ENCODE measurements around the gene OR8D2. TPM values are rescaled to one million over a fixed set of nuclear protein-coding genes. Genes with fewer than 3 reads are reported as not detected.
"Not testable (repeated sequence)": the region's sequence is repeated elsewhere in the genome, so short reads cannot be mapped to it uniquely, and the experiment has no call there.

Gene OR8D2
- polyA plus RNA-seq, 1 donor from 2014 or later: not detected

- Mint-ChIP-seq H3K4me3 (no peak overlapping the region), H3K9me3 (peaks cover 0 to 4% (median 0%) of the 10 kb centered on the region in 3 donors), H3K27ac (no peak overlapping the region), H3K36me3 (no peaks in the 10 kb centered on the region), H3K27me3 (peaks cover 4% of the 10 kb centered on the region), H3K4me1 (no peaks in the 10 kb centered on the region)
Measured at GRCh38 chr11:124311269-124311668, 8.7 kb downstream of the OR8D2 start.

DNA sequence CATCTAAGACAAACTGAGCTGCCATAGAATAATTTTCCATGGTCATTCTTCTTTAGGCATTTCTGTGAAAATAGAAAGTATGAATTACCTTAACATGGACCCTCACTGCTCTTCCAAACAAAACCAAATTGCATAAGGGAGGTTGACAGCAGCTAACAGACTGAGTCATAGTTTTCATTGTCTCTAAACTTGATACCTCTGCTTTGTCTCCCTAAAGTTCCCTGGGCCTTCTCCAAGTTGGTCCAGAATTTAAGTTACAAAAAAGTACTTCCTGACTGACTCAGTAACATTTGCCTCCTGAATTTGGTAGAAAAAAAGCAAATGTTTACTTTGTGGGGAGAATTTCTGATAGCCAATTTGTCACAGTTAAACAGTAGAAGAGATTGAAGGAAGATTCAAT lies 9.3 kb downstream of the OR8D2 start:
- Mint-ChIP-seq H3K27me3 (peaks cover 4% of the 10 kb centered on the region), H3K9me3 (peaks cover 0 to 4% (median 0%) of the 10 kb centered on the region in 3 donors), H3K36me3 (no peaks in the 10 kb centered on the region), H3K4me3 (no peak overlapping the region), H3K4me1 (no peaks in the 10 kb centered on the region), H3K27ac (no peak overlapping the region)

DNA sequence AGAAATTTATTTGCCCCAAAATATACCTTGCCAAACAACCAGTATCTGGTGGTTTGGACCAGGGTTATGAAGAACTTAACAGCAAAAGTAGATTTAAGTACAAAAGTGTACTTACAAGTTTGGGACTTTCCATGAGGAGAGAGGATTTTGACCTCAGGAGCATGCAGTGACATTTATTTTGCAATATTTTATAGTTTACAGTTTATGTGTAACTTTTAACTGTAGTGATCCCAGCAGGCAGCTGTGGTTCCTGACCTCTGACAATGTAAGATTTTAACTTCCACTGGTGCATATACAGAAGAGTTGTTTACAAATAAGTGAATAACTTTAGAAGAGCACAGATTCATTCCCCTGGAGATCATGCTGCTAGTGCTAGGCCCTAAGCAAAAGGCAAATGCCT lies 12.9 kb downstream of the OR8D2 start:
- Mint-ChIP-seq H3K4me3 (no peak overlapping the region), H3K9me3 (peaks cover 0 to 4% (median 0%) of the 10 kb centered on the region in 3 donors), H3K27ac (no peak overlapping the region)

GRCh38 chr11:124302347-124303125 lies 17.5 kb downstream of the OR8D2 start:
- Mint-ChIP-seq H3K4me3 (no peak overlapping the region), H3K27ac (no peak overlapping the region), H3K36me3 (no peaks in the 10 kb centered on the region), H3K9me3 (peaks cover 0 to 5% (median 0%) of the 10 kb centered on the region in 3 donors), H3K27me3 (peaks cover 4% of the 10 kb centered on the region), H3K4me1 (no peaks in the 10 kb centered on the region)

More for the DNA sequence above, 12.9 kb downstream of the OR8D2 start:
- H3K36me3 Mint-ChIP-seq: no peaks in the 10 kb centered on the region
- peaks cover 4% of the 10 kb centered on the region for H3K27me3 Mint-ChIP-seq
- no peaks in the 10 kb centered on the region for H3K4me1 Mint-ChIP-seq

DNA sequence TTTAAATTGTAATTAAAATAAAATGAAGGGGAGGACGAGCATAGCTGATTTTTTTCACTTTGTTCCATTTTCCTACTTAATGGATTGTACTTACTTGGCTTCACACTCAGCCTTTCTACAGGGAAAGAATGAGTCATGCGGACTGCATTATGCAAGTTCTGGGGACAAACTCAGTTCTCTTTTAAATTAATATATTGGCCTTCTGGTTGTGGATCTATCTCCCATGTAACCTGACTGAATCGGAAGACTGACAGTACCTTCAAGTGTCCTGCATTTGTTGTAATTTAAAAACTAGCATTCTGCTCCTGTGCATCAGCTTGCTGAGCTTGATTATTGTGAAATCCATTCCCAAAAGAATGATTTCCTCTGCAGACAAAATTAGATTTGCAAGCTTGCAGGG lies 18.4 kb downstream of the OR8D2 start:
- Mint-ChIP-seq H3K4me1 (no peaks in the 10 kb centered on the region), H3K4me3 (no peak overlapping the region), H3K27ac (no peak overlapping the region), H3K27me3 (no peaks in the 10 kb centered on the region), H3K36me3 (no peaks in the 10 kb centered on the region), H3K9me3 (peaks cover 0 to 5% (median 0%) of the 10 kb centered on the region in 3 donors)

GRCh38 chr11:124297921-124298320 lies 22.1 kb downstream of the OR8D2 start:
- no peaks in the 10 kb centered on the region for H3K4me1 Mint-ChIP-seq
- peaks cover 0 to 5% (median 0%) of the 10 kb centered on the region in 3 donors for H3K9me3 Mint-ChIP-seq
- H3K4me3 Mint-ChIP-seq: no peak overlapping the region
- H3K27ac Mint-ChIP-seq: no peak overlapping the region
- no peaks in the 10 kb centered on the region for H3K27me3 Mint-ChIP-seq
- no peaks in the 10 kb centered on the region for H3K36me3 Mint-ChIP-seq

GRCh38 chr11:124296016-124296415 lies 24.0 kb downstream of the OR8D2 start:
- Mint-ChIP-seq H3K4me3 (no peak overlapping the region), H3K27ac (no peak overlapping the region), H3K4me1 (no peaks in the 10 kb centered on the region)

DNA sequence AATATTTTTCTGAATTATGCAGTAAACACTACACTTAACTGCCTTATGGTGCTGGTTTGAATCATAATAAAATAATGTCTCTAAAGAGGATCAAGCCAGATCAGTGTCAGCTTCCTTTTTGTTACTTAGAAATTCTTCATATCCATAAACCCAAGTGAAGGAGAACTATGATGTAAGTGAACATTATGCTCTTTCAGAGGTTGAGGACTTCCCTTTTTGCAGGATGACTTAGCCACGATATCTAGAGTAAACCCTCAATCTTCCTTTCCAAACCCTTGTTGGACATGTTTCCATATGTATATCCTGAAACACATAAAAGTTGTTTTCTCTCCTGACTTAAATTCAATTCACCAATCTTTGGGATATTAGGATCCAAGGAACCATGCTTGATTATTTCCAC lies 25.3 kb downstream of the OR8D2 start:
- Mint-ChIP-seq H3K4me1 (no peaks in the 10 kb centered on the region), H3K4me3 (no peak overlapping the region), H3K9me3 (peaks cover 0 to 10% (median 9%) of the 10 kb centered on the region in 3 donors)

More at GRCh38 chr11:124296016-124296415, 24.0 kb downstream of the OR8D2 start:
- Mint-ChIP-seq H3K36me3 (no peaks in the 10 kb centered on the region), H3K9me3 (peaks cover 0 to 11% (median 1%) of the 10 kb centered on the region in 3 donors), H3K27me3 (no peaks in the 10 kb centered on the region)

DNA sequence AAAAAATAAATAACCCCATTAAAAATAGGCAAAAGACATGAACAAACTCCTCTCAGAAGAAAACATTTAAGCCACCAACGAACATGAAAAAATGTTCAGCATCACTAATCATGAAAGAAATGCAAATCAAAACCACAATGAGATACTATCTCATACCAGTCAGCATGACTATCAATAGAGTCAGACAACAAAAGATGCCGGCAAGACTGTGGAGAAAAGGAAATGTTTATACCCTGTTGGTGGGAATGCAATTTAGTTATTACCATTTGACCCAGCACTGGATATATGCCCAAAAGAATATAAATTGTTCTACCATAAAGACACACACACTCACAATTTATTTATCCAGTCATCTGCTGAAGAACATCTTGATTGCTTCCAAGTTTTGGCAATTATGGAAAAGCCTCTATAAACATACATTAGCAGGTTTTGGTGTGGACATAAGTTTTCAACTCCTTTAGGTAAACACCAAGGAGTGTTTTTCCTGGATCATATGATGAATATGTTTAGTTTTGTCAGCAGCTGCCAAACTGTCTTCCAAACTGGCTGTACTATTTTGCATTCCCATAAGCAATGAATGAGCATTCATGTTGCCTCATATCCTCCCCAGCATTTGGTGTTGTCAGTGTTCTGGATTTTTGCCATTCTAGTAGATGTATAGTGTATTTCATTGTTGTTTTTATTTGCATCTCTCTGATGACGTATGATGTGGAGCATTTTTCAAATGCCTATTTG lies 34.2 kb downstream of the OR8D2 start:
- peaks cover 6 to 17% (median 10%) of the 10 kb centered on the region in 3 donors for H3K4me1 Mint-ChIP-seq
- H3K27ac Mint-ChIP-seq: no peak overlapping the region
- H3K9me3 Mint-ChIP-seq: peaks cover 7 to 19% (median 13%) of the 10 kb centered on the region in 3 donors
- no peaks in the 10 kb centered on the region for H3K27me3 Mint-ChIP-seq
- H3K4me3 Mint-ChIP-seq: peak overlapping the region in 2 of 4 donors; percentile 9 to 18
- peaks cover 2% of the 10 kb centered on the region for H3K36me3 Mint-ChIP-seq

More for the DNA sequence above, 25.3 kb downstream of the OR8D2 start:
- Mint-ChIP-seq H3K27ac (no peak overlapping the region), H3K27me3 (no peaks in the 10 kb centered on the region), H3K36me3 (peaks cover 1% of the 10 kb centered on the region)

DNA sequence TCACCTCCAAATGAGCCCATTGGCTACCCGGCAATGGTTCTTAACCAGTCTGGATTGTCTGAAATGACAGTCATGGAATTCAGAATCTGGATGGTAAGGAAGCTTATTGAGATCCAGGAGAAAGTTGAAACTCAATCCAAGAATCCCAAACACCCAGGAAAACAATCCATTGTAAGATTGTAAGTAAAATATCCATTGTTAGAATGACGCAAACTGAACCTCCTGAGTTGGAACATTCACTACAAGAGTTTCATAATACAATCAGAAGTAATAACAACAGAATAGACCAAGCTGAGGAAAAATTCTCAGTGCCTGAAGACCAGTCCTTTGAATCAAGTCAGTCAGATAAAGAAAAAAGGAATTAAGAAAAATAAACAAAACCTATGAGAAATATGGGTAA lies 41.7 kb downstream of the OR8D2 start:
- no peak overlapping the region for H3K27ac Mint-ChIP-seq
- H3K9me3 Mint-ChIP-seq: peaks cover 3 to 6% (median 6%) of the 10 kb centered on the region in 3 donors
- H3K27me3 Mint-ChIP-seq: no peaks in the 10 kb centered on the region
- H3K4me3 Mint-ChIP-seq: no peak overlapping the region
- no peaks in the 10 kb centered on the region for H3K4me1 Mint-ChIP-seq
- no peaks in the 10 kb centered on the region for H3K36me3 Mint-ChIP-seq

DNA sequence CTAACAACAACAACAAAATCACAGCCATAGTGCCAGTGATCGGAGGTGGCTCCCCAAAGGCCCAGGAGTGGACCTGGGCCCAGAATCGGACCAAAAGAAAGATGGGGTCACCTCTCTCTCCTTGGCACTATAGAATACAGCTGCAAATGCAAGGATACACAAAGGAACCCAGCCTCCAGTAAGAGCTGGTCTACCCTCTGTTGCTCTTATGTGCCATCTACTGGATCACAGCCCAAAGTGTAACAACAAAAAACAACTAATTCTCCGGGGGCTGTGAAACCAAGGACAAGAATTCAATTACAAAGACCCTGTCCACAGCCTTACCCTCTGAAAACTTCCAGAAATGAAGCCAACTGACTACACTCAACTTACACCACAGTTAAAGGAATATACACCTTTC lies 42.2 kb downstream of the OR8D2 start:
- H3K4me3 Mint-ChIP-seq: no peak overlapping the region
- H3K27ac Mint-ChIP-seq: no peak overlapping the region
- H3K4me1 Mint-ChIP-seq: no peaks in the 10 kb centered on the region
- no peaks in the 10 kb centered on the region for H3K27me3 Mint-ChIP-seq
- no peaks in the 10 kb centered on the region for H3K36me3 Mint-ChIP-seq
- peaks cover 3 to 6% (median 4%) of the 10 kb centered on the region in 3 donors for H3K9me3 Mint-ChIP-seq

DNA sequence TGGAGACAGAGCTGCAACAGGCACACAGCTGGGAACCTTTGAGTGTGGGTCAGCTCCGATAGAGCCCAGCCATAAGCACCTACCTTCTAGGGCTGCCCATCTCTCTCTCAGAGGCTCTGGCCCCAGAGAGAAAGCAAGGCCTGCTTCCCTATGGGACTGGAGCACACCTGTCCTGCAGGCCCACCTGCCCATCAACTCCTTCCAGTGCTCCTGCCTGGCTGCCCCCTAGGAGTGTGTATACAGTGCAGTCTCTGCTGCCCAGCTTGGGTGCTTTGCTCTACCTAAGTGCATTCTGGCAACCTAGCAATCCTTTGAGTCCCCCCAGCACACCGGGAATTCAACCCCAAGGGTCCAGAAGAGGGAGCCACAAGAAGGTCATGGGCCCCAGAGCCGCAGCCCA lies 42.8 kb downstream of the OR8D2 start:
- H3K27me3 Mint-ChIP-seq: no peaks in the 10 kb centered on the region
- no peak overlapping the region for H3K27ac Mint-ChIP-seq
- H3K9me3 Mint-ChIP-seq: peaks cover 3 to 6% (median 4%) of the 10 kb centered on the region in 3 donors
- no peaks in the 10 kb centered on the region for H3K4me1 Mint-ChIP-seq
- H3K4me3 Mint-ChIP-seq: no peak overlapping the region
- H3K36me3 Mint-ChIP-seq: no peaks in the 10 kb centered on the region

GRCh38 chr11:124276081-124276480 lies 43.9 kb downstream of the OR8D2 start:
- no peak overlapping the region for H3K27ac Mint-ChIP-seq
- H3K27me3 Mint-ChIP-seq: no peaks in the 10 kb centered on the region
- no peaks in the 10 kb centered on the region for H3K36me3 Mint-ChIP-seq
- no peaks in the 10 kb centered on the region for H3K4me1 Mint-ChIP-seq
- no peak overlapping the region for H3K4me3 Mint-ChIP-seq
- peaks cover 0 to 3% (median 2%) of the 10 kb centered on the region in 3 donors for H3K9me3 Mint-ChIP-seq

DNA sequence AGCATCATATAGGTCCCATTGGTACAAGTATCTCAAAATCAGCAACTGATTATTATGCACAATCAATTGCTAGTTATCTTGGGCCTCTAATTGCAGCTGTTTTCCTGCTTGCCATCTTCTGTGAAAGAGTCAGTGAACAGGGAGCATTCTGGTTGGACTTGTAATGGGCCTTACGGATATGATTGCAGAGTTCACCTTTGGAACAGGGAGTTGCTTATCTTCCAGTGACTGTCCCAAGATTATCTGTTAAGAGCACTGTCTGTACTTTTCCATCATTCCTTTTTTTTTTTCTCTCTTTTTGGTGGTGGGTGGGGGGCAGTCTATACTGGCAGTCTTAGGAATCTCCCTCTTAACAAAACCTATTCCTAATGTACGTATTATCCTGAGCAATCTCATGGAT lies 46.0 kb downstream of the OR8D2 start:
- no peaks in the 10 kb centered on the region for H3K36me3 Mint-ChIP-seq
- H3K27ac Mint-ChIP-seq: no peak overlapping the region
- H3K9me3 Mint-ChIP-seq: no peaks in the 10 kb centered on the region
- no peaks in the 10 kb centered on the region for H3K4me1 Mint-ChIP-seq
- no peaks in the 10 kb centered on the region for H3K27me3 Mint-ChIP-seq
- H3K4me3 Mint-ChIP-seq: no peak overlapping the region

- not testable (repeated sequence) for H3K36me3 Mint-ChIP-seq, H3K27ac Mint-ChIP-seq, H3K9me3 Mint-ChIP-seq, H3K4me1 Mint-ChIP-seq, H3K4me3 Mint-ChIP-seq, H3K27me3 Mint-ChIP-seq
Measured at GRCh38 chr11:124270886-124271285, 49.1 kb downstream of the OR8D2 start.

All from IgD-negative memory B cell (primary cell).